ENCODE results near the gene TSHB. TPM values are rescaled to one million over a fixed set of nuclear protein-coding genes. Genes with fewer than 3 reads are reported as not detected.

TSHB gene
- total RNA-seq, 1 experiment from 2014 or later = not detected

- no peaks in the 10 kb centered on the region for H3K4me1 ChIP-seq (ENCODE audit: control insufficient read depth, insufficient read depth, low read length)
- H3K27ac ChIP-seq (ENCODE audit: low read length) = no peak overlapping the region
- ChIA-PET CTCF (no interaction called here), POLR2A (no interaction called here)
- no peak overlapping the region for H3K4me3 ChIP-seq (ENCODE audit: low read depth in 2 of 2, low read length in 2 of 2)
- intact Hi-C loops (cut with micrococcal nuclease; ENCODE audit: unreplicated experiment) = no loop called here
- TF ChIP-seq, protein P1, sequence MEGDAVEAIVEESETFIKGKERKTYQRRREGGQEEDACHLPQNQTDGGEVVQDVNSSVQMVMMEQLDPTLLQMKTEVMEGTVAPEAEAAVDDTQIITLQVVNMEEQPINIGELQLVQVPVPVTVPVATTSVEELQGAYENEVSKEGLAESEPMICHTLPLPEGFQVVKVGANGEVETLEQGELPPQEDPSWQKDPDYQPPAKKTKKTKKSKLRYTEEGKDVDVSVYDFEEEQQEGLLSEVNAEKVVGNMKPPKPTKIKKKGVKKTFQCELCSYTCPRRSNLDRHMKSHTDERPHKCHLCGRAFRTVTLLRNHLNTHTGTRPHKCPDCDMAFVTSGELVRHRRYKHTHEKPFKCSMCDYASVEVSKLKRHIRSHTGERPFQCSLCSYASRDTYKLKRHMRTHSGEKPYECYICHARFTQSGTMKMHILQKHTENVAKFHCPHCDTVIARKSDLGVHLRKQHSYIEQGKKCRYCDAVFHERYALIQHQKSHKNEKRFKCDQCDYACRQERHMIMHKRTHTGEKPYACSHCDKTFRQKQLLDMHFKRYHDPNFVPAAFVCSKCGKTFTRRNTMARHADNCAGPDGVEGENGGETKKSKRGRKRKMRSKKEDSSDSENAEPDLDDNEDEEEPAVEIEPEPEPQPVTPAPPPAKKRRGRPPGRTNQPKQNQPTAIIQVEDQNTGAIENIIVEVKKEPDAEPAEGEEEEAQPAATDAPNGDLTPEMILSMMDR (IDR thresholded peaks at IDR 0.05) = no peak
- TF ChIP-seq, protein P2, sequence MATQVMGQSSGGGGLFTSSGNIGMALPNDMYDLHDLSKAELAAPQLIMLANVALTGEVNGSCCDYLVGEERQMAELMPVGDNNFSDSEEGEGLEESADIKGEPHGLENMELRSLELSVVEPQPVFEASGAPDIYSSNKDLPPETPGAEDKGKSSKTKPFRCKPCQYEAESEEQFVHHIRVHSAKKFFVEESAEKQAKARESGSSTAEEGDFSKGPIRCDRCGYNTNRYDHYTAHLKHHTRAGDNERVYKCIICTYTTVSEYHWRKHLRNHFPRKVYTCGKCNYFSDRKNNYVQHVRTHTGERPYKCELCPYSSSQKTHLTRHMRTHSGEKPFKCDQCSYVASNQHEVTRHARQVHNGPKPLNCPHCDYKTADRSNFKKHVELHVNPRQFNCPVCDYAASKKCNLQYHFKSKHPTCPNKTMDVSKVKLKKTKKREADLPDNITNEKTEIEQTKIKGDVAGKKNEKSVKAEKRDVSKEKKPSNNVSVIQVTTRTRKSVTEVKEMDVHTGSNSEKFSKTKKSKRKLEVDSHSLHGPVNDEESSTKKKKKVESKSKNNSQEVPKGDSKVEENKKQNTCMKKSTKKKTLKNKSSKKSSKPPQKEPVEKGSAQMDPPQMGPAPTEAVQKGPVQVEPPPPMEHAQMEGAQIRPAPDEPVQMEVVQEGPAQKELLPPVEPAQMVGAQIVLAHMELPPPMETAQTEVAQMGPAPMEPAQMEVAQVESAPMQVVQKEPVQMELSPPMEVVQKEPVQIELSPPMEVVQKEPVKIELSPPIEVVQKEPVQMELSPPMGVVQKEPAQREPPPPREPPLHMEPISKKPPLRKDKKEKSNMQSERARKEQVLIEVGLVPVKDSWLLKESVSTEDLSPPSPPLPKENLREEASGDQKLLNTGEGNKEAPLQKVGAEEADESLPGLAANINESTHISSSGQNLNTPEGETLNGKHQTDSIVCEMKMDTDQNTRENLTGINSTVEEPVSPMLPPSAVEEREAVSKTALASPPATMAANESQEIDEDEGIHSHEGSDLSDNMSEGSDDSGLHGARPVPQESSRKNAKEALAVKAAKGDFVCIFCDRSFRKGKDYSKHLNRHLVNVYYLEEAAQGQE (IDR thresholded peaks at IDR 0.05; ENCODE audit: insufficient read depth in 1 of 2, low read depth in 2 of 2, low read length in 1 of 2) = peak in 1 of 2 experiments; percentile 70; a peak in 2 of 4 replicates
- no peak for TF ChIP-seq SIN3A (IDR thresholded peaks at IDR 0.05; ENCODE audit: borderline replicate concordance, insufficient read depth, low read depth, low read length)
- DNase-seq (ENCODE audit: low read depth, low spot score) = no peak
- ATAC-seq = no peak
- no TSS peak for BruUV-seq (replicated peaks)
- H3K27me3 ChIP-seq (ENCODE audit: control insufficient read depth, insufficient read depth, low read length) = no peaks in the 10 kb centered on the region
- H3K36me3 ChIP-seq (ENCODE audit: control insufficient read depth, insufficient read depth, low read length) = no peaks in the 10 kb centered on the region
- in situ Hi-C loops (cut with HindIII; ENCODE audit: low pct_unique_long_range_greater_than_20kb, low sequenced_read_pairs) = no loop called here
- no peaks in the 10 kb centered on the region for H3K9me3 ChIP-seq (ENCODE audit: control insufficient read depth, insufficient read depth, low read depth, low read length)
Measured at GRCh38 chr1:115060501-115060900, 30.9 kb downstream of the TSHB start.

GRCh38 chr1:115062542-115063004, 32.9 kb downstream of the TSHB start:
- in situ Hi-C loops (cut with HindIII; ENCODE audit: low pct_unique_long_range_greater_than_20kb, low sequenced_read_pairs) = no loop called here
- no peak for DNase-seq (ENCODE audit: low read depth, low spot score)

More at GRCh38 chr1:115062542-115063004, 32.9 kb downstream of the TSHB start:
- Histone ChIP-seq H3K27ac (ENCODE audit: low read length) (no peak overlapping the region), H3K9me3 (ENCODE audit: control insufficient read depth, insufficient read depth, low read depth, low read length) (no peaks in the 10 kb centered on the region), H3K36me3 (ENCODE audit: control insufficient read depth, insufficient read depth, low read length) (no peaks in the 10 kb centered on the region), H3K4me1 (ENCODE audit: control insufficient read depth, insufficient read depth, low read length) (no peaks in the 10 kb centered on the region), H3K27me3 (ENCODE audit: control insufficient read depth, insufficient read depth, low read length) (no peaks in the 10 kb centered on the region), H3K4me3 (ENCODE audit: low read depth in 2 of 2, low read length in 2 of 2) (no peak overlapping the region)
- CTCF ChIA-PET = no interaction called here
- intact Hi-C loops (cut with micrococcal nuclease; ENCODE audit: unreplicated experiment) = no loop called here
- POLR2A ChIA-PET = no interaction called here
- no peak for ATAC-seq
- BruUV-seq (replicated peaks) = no TSS peak
- TF ChIP-seq, protein P1 (IDR thresholded peaks at IDR 0.05) = no peak
- TF ChIP-seq SIN3A (IDR thresholded peaks at IDR 0.05; ENCODE audit: borderline replicate concordance, insufficient read depth, low read depth, low read length) (no peak), POLR2AphosphoS5 (IDR thresholded peaks at IDR 0.05; ENCODE audit: low read depth, low read length) (no peak), TCF7L2 (IDR thresholded peaks at IDR 0.05; ENCODE audit: low read depth, low read length) (no peak)
- TF ChIP-seq, protein P2 (IDR thresholded peaks at IDR 0.05; ENCODE audit: insufficient read depth in 1 of 2, low read depth in 2 of 2, low read length in 1 of 2) = no peak
